ENCODE results near the gene PIK3CB. TPM values are rescaled to one million over a fixed set of nuclear protein-coding genes. Genes with fewer than 3 reads are reported as not detected.

Gene PIK3CB
- total and polyA plus RNA-seq, 2 experiments from 2014 or later, result 14.3 to 23.0 TPM

GRCh38 chr3:138718849-138719248 is 115.9 kb downstream of the PIK3CB start:
- H3K9me2 ChIP-seq (replicated peaks; ENCODE audit: insufficient read depth), result no peaks in the 10 kb centered on the region
- WGBS (ENCODE audit: low lambda C conversion rate, missing lambda C conversion rate), result 75% methylated on average over 1 of the region's 1 CpG
- H3K4me2 ChIP-seq, result no peak overlapping the region

GRCh38 chr3:138717348-138717747 is 117.4 kb downstream of the PIK3CB start:
- no peaks in the 10 kb centered on the region for H3K9me2 ChIP-seq (replicated peaks; ENCODE audit: insufficient read depth)
- H3K79me2 ChIP-seq, result no peaks in the 10 kb centered on the region
- H4K20me1 ChIP-seq (ENCODE audit: insufficient read depth, poor library complexity, severe bottlenecking), result no peaks in the 10 kb centered on the region
- H3K27ac ChIP-seq, result no peak overlapping the region
- no peaks in the 10 kb centered on the region for H3K9me3 ChIP-seq (ENCODE audit: low read depth)
- DNase-seq (ENCODE audit: low spot score), result no peak
- H3K4me2 ChIP-seq, result no peak overlapping the region
- TF ChIP-seq EZH2 (IDR thresholded peaks at IDR 0.05; ENCODE audit: borderline replicate concordance) (no peak), CTCF (IDR thresholded peaks at IDR 0.05; ENCODE audit: poor library complexity) (no peak), EZH2phosphoT487 (IDR thresholded peaks at IDR 0.05; ENCODE audit: low read depth, severe bottlenecking, unreplicated experiment) (no peak)
- H3K27me3 ChIP-seq, result no peaks in the 10 kb centered on the region
- no peak overlapping the region for H3K4me3 ChIP-seq
- H2AFZ ChIP-seq, result no peak overlapping the region
- WGBS (ENCODE audit: low lambda C conversion rate, missing lambda C conversion rate), result 91% methylated on average over 2 of the region's 2 CpGs
- H3K36me3 ChIP-seq (replicated peaks; ENCODE audit: insufficient read depth, low read depth), result no peaks in the 10 kb centered on the region
- no peaks in the 10 kb centered on the region for H3K4me1 ChIP-seq (ENCODE audit: insufficient read depth)

More at GRCh38 chr3:138718849-138719248, 115.9 kb downstream of the PIK3CB start:
- Histone ChIP-seq H3K9me3 (ENCODE audit: low read depth) (no peaks in the 10 kb centered on the region), H2AFZ (no peak overlapping the region), H3K4me1 (ENCODE audit: insufficient read depth) (no peaks in the 10 kb centered on the region), H3K36me3 (replicated peaks; ENCODE audit: insufficient read depth, low read depth) (no peaks in the 10 kb centered on the region), H3K27ac (no peak overlapping the region), H3K27me3 (no peaks in the 10 kb centered on the region), H3K79me2 (no peaks in the 10 kb centered on the region), H3K4me3 (no peak overlapping the region), H4K20me1 (ENCODE audit: insufficient read depth, poor library complexity, severe bottlenecking) (no peaks in the 10 kb centered on the region)
- DNase-seq (ENCODE audit: low spot score), result no peak
- TF ChIP-seq EZH2 (IDR thresholded peaks at IDR 0.05; ENCODE audit: borderline replicate concordance) (no peak), EZH2phosphoT487 (IDR thresholded peaks at IDR 0.05; ENCODE audit: low read depth, severe bottlenecking, unreplicated experiment) (no peak), CTCF (IDR thresholded peaks at IDR 0.05; ENCODE audit: poor library complexity) (no peak)

- H3K4me3 ChIP-seq, result no peak overlapping the region
- no peak overlapping the region for H2AFZ ChIP-seq
- H3K9me3 ChIP-seq (ENCODE audit: low read depth), result no peaks in the 10 kb centered on the region
- H4K20me1 ChIP-seq (ENCODE audit: insufficient read depth, poor library complexity, severe bottlenecking), result no peaks in the 10 kb centered on the region
- no peak for TF ChIP-seq EZH2phosphoT487 (IDR thresholded peaks at IDR 0.05; ENCODE audit: low read depth, severe bottlenecking, unreplicated experiment)
- no peak for TF ChIP-seq EZH2 (IDR thresholded peaks at IDR 0.05; ENCODE audit: borderline replicate concordance)
- TF ChIP-seq CTCF (IDR thresholded peaks at IDR 0.05; ENCODE audit: poor library complexity), result no peak
- H3K36me3 ChIP-seq (replicated peaks; ENCODE audit: insufficient read depth, low read depth), result no peaks in the 10 kb centered on the region
- no peak overlapping the region for H3K27ac ChIP-seq
- no peaks in the 10 kb centered on the region for H3K27me3 ChIP-seq
- no peak for DNase-seq (ENCODE audit: low spot score)
- WGBS (ENCODE audit: low lambda C conversion rate, missing lambda C conversion rate), result 71% methylated on average over 4 of the region's 4 CpGs
- H3K4me2 ChIP-seq, result no peak overlapping the region
- no peaks in the 10 kb centered on the region for H3K79me2 ChIP-seq
- H3K4me1 ChIP-seq (ENCODE audit: insufficient read depth), result no peaks in the 10 kb centered on the region
- H3K9me2 ChIP-seq (replicated peaks; ENCODE audit: insufficient read depth), result no peaks in the 10 kb centered on the region
Measured at GRCh38 chr3:138712086-138712485, 122.6 kb downstream of the PIK3CB start.

- Histone ChIP-seq H2AFZ (no peak overlapping the region), H3K9me2 (replicated peaks; ENCODE audit: insufficient read depth) (no peaks in the 10 kb centered on the region), H3K4me2 (no peak overlapping the region), H3K79me2 (no peaks in the 10 kb centered on the region), H3K9me3 (ENCODE audit: low read depth) (no peaks in the 10 kb centered on the region), H3K27me3 (no peaks in the 10 kb centered on the region), H4K20me1 (ENCODE audit: insufficient read depth, poor library complexity, severe bottlenecking) (no peaks in the 10 kb centered on the region), H3K36me3 (replicated peaks; ENCODE audit: insufficient read depth, low read depth) (no peaks in the 10 kb centered on the region), H3K4me3 (no peak overlapping the region), H3K4me1 (ENCODE audit: insufficient read depth) (no peaks in the 10 kb centered on the region), H3K27ac (no peak overlapping the region)
- DNase-seq (ENCODE audit: low spot score), result no peak
- 100% methylated on average over 1 of the region's 1 CpG for WGBS (ENCODE audit: low lambda C conversion rate, missing lambda C conversion rate)
- TF ChIP-seq EZH2 (IDR thresholded peaks at IDR 0.05; ENCODE audit: borderline replicate concordance), result no peak
- TF ChIP-seq CTCF (IDR thresholded peaks at IDR 0.05; ENCODE audit: poor library complexity), result no peak
- TF ChIP-seq EZH2phosphoT487 (IDR thresholded peaks at IDR 0.05; ENCODE audit: low read depth, severe bottlenecking, unreplicated experiment), result no peak
Measured at GRCh38 chr3:138705675-138706074, 129.1 kb downstream of the PIK3CB start.

Data from hepatocyte (in vitro differentiated cells).